Epithelial cell of esophagus (primary cell): ENCODE data around the gene PTGDS.

Experiments
- DNase-seq: peaks from one replicate; pipeline ENCODE4 v3.0.0; 2010; ENCODE audit warnings: low read depth
- H3K4me3 ChIP-seq: 2 replicates; pipeline ENCODE4 v1.5.1; 2011; ENCODE audit warnings: mild to moderate bottlenecking, low read length, control low read depth
- CTCF ChIP-seq: IDR thresholded peaks from 2 replicates; pipeline ENCODE4 v1.5.1; 2011; ENCODE audit warnings: low read depth, mild to moderate bottlenecking, low read length, control low read depth, inconsistent platforms; ENCODE audit not compliant: insufficient read depth; ENCODE audit errors: missing control alignments

The PTGDS gene

GRCh38 chr9:137020771-137021567 lies 43.7 kb downstream of the PTGDS start:
- TF ChIP-seq CTCF = no peak
- DNase-seq = no peak
- H3K4me3 ChIP-seq = no peak overlapping the region

GRCh38 chr9:137021568-137021978 lies 44.3 kb downstream of the PTGDS start:
- no peak for TF ChIP-seq CTCF
- H3K4me3 ChIP-seq = no peak overlapping the region
- no peak for DNase-seq

GRCh38 chr9:137021979-137022661 lies 44.8 kb downstream of the PTGDS start:
- TF ChIP-seq CTCF = no peak
- H3K4me3 ChIP-seq = no peak overlapping the region
- peak; percentile 90 for DNase-seq

- TF ChIP-seq CTCF = no peak
- no peak overlapping the region for H3K4me3 ChIP-seq
- DNase-seq = no peak
Measured at GRCh38 chr9:137022662-137023008, 45.3 kb downstream of the PTGDS start.

- no peak for TF ChIP-seq CTCF
- DNase-seq = no peak
- H3K4me3 ChIP-seq = no peak overlapping the region
Measured at GRCh38 chr9:137023157-137023556, 45.9 kb downstream of the PTGDS start.

- no peak for DNase-seq
- no peak for TF ChIP-seq CTCF
- no peak overlapping the region for H3K4me3 ChIP-seq
Measured at GRCh38 chr9:137023583-137023991, 46.3 kb downstream of the PTGDS start.

- peak; percentile 68 for DNase-seq
- TF ChIP-seq CTCF = no peak
- no peak overlapping the region for H3K4me3 ChIP-seq
Measured at GRCh38 chr9:137025517-137025966, 48.2 kb downstream of the PTGDS start.
